ENCODE results near the gene MXRA8. TPM values are rescaled to one million over a fixed set of nuclear protein-coding genes. Genes with fewer than 3 reads are reported as not detected.
A peak's percentile ranks its signal among the peaks of the same experiment; 100 is the strongest.

MXRA8 gene
- total RNA-seq, 3 donors from 2014 or later: 6.8 to 62.1 (median 20.8) TPM

DNA sequence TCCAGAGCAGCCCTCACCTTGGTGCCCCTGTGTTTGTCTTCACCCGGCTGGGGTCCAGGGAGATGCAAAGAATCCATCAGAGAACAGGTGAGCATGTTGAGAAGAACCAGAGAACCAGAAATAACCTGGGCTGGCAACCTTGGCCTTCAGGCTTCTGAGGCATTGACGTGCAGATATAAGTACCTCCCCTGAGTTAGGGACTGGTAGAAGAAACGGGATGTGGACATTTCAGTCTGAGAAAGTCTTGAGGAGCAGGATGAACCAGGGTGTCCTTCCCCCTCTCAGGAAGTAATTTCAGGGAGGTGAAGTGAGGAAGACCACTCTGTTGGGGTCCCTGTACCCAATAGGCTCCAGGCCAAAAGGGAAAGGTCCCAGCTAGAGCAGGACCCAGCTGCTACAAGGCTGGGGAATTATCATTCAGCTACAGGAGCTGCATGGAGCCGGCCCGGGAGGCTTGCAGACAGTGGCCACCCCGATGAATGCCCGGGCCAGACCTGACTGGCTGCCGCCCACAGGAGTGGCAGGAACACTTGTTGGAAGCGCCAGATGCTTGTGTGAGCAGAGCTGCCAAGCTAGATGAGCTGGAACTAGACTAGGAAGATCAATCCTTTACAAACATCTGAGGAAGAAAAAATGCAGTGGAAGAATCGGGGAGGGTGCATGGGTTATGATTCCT lies 18.3 kb upstream of the MXRA8 start:
- Histone ChIP-seq H3K36me3 (ENCODE audit: low read depth) (no peaks in the 10 kb centered on the region), H3K4me1 (ENCODE audit: low read depth) (peaks cover 24% of the 10 kb centered on the region), H3K4me3 (no peak overlapping the region), H3K9me3 (no peaks in the 10 kb centered on the region)
- TF ChIP-seq, protein P1, sequence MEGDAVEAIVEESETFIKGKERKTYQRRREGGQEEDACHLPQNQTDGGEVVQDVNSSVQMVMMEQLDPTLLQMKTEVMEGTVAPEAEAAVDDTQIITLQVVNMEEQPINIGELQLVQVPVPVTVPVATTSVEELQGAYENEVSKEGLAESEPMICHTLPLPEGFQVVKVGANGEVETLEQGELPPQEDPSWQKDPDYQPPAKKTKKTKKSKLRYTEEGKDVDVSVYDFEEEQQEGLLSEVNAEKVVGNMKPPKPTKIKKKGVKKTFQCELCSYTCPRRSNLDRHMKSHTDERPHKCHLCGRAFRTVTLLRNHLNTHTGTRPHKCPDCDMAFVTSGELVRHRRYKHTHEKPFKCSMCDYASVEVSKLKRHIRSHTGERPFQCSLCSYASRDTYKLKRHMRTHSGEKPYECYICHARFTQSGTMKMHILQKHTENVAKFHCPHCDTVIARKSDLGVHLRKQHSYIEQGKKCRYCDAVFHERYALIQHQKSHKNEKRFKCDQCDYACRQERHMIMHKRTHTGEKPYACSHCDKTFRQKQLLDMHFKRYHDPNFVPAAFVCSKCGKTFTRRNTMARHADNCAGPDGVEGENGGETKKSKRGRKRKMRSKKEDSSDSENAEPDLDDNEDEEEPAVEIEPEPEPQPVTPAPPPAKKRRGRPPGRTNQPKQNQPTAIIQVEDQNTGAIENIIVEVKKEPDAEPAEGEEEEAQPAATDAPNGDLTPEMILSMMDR (IDR thresholded peaks at IDR 0.05): no peak
- ATAC-seq (no peak), DNase-seq (no peak)
- intact Hi-C loops (cut with DNase I, micrococcal nuclease): no loop called here

GRCh38 chr1:1374929-1375662 lies 16.7 kb upstream of the MXRA8 start, which contains the start of gene AURKAIP1:
TSS of gene AURKAIP1 (minus strand) at chr1:1375207. CDS start at chr1:1374756, 451 bp downstream.
- H3K4me1 ChIP-seq (ENCODE audit: low read depth): peaks cover 26% of the 10 kb centered on the region
- intact Hi-C loops (cut with DNase I, micrococcal nuclease): loop anchor here in 1 of 2 donors (2.0 kb wide), 1 partner anchor 22 kb away; no protein-coding TSS in a partner anchor
- DNase-seq: peak; percentile 97 to 99 (median 98)
- TF ChIP-seq, protein P1 (IDR thresholded peaks at IDR 0.05): peak; percentile 43
- peak within 1 kb of the TSS; percentile 98 for H3K4me3 ChIP-seq
- H3K9me3 ChIP-seq: no peaks in the 10 kb centered on the region
- no peaks in the 10 kb centered on the region for H3K36me3 ChIP-seq (ENCODE audit: low read depth)
- peak; percentile 93 for ATAC-seq

DNA sequence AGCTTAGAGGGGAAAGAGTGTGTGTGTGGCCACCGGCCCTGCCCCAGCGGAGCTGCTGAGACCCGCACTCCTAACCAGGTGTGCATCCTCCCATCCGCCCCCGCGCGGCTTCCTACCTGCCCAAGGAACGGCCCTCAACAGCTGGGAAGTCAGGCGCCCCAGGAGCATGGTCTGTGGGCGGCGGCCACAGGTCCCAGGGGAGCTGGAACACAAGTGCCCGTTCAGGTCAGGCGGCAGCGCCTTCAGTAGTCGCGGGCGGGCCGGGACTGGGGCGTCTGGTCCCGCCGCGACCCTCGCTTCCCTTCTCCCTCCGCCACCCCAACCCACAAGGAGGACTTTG lies 16.2 kb upstream of the MXRA8 start:
- Histone ChIP-seq H3K4me3 (peak overlapping the region; percentile 98), H3K4me1 (ENCODE audit: low read depth) (peaks cover 26% of the 10 kb centered on the region), H3K36me3 (ENCODE audit: low read depth) (no peaks in the 10 kb centered on the region), H3K9me3 (no peaks in the 10 kb centered on the region)
- DNase-seq (peak in 1 of 3 donors; percentile 74), ATAC-seq (peak; percentile 10)
- intact Hi-C loops (cut with DNase I, micrococcal nuclease): loop anchor here in 1 of 2 donors (2.0 kb wide), 1 partner anchor 22 kb away; no protein-coding TSS in a partner anchor
- TF ChIP-seq, protein P1 (IDR thresholded peaks at IDR 0.05): no peak

DNA sequence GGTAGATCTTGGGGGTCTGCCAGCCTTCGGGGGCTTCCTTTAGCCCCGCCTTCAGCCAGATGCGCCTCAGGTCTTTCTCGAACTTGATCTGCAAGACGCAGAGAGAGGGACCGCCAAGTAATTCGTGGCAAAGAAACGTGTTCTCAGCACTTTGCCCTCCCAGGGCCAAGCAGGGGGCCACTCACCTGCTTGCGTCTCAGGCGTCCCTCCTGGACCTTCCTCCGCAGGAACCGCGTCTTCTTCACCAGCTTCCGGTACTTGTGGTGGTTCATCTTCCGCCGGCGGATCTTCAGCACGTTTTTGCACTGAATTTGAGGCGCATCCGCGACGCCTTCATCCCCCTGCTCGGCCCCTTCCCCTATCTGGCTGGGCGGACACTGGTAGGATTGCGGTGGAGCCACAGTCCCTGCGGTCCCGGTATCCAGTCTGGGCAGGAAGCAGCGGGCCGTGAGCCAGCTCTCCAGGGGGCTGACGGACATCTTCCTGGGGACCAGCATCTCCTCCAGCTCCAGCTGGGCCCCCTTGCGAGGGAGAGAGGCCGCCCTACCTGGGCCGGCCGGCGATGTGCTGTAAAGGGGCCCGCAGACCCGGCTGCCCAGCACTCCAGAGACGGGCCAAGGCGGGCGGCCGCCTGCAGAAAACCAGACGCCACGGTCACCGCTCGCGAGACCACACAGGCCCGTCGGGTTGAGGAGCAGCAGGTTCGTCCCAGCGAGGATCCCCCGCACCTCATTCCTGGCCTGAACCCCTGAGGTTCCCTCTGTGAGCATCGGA lies 15.6 kb upstream of the MXRA8 start:
- Histone ChIP-seq H3K4me1 (ENCODE audit: low read depth) (peaks cover 26% of the 10 kb centered on the region), H3K36me3 (ENCODE audit: low read depth) (no peaks in the 10 kb centered on the region), H3K4me3 (peak overlapping the region; percentile 98), H3K9me3 (no peaks in the 10 kb centered on the region)
- TF ChIP-seq, protein P1 (IDR thresholded peaks at IDR 0.05): no peak
- intact Hi-C loops (cut with DNase I, micrococcal nuclease): loop anchor here in 1 of 2 donors (2.0 kb wide), 1 partner anchor 21 kb away; no protein-coding TSS in a partner anchor
- ATAC-seq: no peak
- peak in 2 of 3 donors; percentile 50 to 63 for DNase-seq

DNA sequence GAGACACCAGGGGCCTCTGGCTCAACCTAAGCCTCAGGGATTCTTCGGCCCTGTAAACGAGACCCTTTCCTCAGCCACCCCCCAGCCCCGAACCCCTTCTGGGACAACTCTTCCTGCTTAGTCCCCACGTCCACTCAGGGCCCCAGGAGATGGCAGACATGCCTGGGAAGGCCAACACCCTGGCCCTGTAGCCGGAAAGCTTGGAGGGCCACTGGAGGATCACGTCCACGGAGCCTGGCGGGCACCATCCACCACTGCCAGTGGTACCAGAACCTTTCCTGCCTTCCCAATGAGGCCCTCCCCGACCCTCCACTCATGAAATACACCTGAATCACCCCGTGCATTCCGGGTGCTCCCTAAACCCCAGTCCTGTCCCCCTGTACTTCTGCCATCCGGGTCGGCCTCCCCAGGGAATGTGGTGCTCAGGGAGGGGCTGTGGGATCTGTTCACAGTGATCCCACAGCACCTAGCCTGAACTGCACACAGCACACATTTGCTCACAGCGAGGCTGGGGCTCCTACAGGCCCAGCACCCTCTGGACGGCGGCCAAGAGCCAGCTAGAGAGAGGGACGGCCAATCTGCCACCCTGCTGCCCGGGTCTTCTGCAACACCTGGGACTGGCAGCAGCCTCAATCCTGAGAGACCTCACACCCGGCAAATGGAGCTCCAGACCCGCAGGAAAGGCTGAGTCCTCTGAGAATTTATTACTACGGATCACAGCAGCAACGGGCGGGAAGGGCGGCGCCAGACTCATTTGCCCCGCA lies 14.9 kb upstream of the MXRA8 start:
- intact Hi-C loops (cut with DNase I, micrococcal nuclease): no loop called here
- DNase-seq: no peak
- Histone ChIP-seq H3K9me3 (no peaks in the 10 kb centered on the region), H3K4me3 (no peak overlapping the region), H3K36me3 (ENCODE audit: low read depth) (no peaks in the 10 kb centered on the region), H3K4me1 (ENCODE audit: low read depth) (peaks cover 26% of the 10 kb centered on the region)
- TF ChIP-seq, protein P1 (IDR thresholded peaks at IDR 0.05): no peak
- ATAC-seq: no peak

Measured in mucosa of descending colon (tissue), 3 donors.